Measurements from ENCODE around the gene GPM6B.

Gene GPM6B

DNA sequence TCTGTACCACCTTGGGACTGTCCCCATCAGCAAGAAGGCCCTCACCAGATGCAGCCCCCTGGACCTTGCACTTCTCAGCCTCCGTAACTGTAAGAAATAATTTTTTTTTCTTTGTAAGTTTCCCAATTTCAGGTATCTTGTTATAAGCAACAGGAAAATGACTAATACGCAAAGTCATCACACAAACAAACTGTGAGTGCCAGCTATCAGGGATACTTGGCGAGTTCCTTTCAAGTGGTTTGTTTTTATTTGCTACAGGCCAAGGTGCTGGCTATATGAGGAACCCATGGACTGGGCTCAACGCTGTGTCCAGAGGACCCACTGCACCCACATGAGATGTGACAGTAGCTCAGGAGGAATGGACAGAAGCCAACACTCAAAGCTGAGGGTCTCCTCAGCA is 11.5 kb upstream of the GPM6B start:
- no peak overlapping the region for H3K4me2 ChIP-seq (ENCODE audit: low read length)
- no peaks in the 10 kb centered on the region for H3K9me2 ChIP-seq (replicated peaks; ENCODE audit: control insufficient read depth, low read length)
- H3K4me3 ChIP-seq (ENCODE audit: low read length): no peak overlapping the region
- no peaks in the 10 kb centered on the region for H3K27me3 ChIP-seq (ENCODE audit: control insufficient read depth, low read length)
- TF ChIP-seq EZH2phosphoT487 (IDR thresholded peaks at IDR 0.05; ENCODE audit: borderline replicate concordance, low read length): no peak
- TF ChIP-seq, protein P1, sequence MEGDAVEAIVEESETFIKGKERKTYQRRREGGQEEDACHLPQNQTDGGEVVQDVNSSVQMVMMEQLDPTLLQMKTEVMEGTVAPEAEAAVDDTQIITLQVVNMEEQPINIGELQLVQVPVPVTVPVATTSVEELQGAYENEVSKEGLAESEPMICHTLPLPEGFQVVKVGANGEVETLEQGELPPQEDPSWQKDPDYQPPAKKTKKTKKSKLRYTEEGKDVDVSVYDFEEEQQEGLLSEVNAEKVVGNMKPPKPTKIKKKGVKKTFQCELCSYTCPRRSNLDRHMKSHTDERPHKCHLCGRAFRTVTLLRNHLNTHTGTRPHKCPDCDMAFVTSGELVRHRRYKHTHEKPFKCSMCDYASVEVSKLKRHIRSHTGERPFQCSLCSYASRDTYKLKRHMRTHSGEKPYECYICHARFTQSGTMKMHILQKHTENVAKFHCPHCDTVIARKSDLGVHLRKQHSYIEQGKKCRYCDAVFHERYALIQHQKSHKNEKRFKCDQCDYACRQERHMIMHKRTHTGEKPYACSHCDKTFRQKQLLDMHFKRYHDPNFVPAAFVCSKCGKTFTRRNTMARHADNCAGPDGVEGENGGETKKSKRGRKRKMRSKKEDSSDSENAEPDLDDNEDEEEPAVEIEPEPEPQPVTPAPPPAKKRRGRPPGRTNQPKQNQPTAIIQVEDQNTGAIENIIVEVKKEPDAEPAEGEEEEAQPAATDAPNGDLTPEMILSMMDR (IDR thresholded peaks at IDR 0.05; ENCODE audit: low read depth, low read length, poor library complexity, severe bottlenecking): no peak
- no peaks in the 10 kb centered on the region for H3K79me2 ChIP-seq (ENCODE audit: control insufficient read depth, low read length)
- H3K4me1 ChIP-seq (ENCODE audit: control insufficient read depth, low read length): no peaks in the 10 kb centered on the region
- H3K27ac ChIP-seq (ENCODE audit: low read depth, low read length): no peak overlapping the region
- no peaks in the 10 kb centered on the region for H4K20me1 ChIP-seq (ENCODE audit: control insufficient read depth, insufficient read depth, low read depth, low read length)
- no peaks in the 10 kb centered on the region for H3F3A ChIP-seq (ENCODE audit: control insufficient read depth, insufficient read depth)
- no peaks in the 10 kb centered on the region for H3K36me3 ChIP-seq (ENCODE audit: control insufficient read depth, low read length)
- H3K9me3 ChIP-seq (ENCODE audit: control insufficient read depth, insufficient read depth, low read length): no peaks in the 10 kb centered on the region

GRCh38 chrX:13827298-13828090 is 10.6 kb upstream of the GPM6B start:
- Histone ChIP-seq H3K4me3 (ENCODE audit: low read length) (no peak overlapping the region), H3K4me1 (ENCODE audit: control insufficient read depth, low read length) (no peaks in the 10 kb centered on the region), H3F3A (ENCODE audit: control insufficient read depth, insufficient read depth) (no peaks in the 10 kb centered on the region), H3K36me3 (ENCODE audit: control insufficient read depth, low read length) (no peaks in the 10 kb centered on the region), H3K9me3 (ENCODE audit: control insufficient read depth, insufficient read depth, low read length) (no peaks in the 10 kb centered on the region), H3K27ac (ENCODE audit: low read depth, low read length) (no peak overlapping the region), H3K27me3 (ENCODE audit: control insufficient read depth, low read length) (no peaks in the 10 kb centered on the region), H3K9me2 (replicated peaks; ENCODE audit: control insufficient read depth, low read length) (no peaks in the 10 kb centered on the region), H3K79me2 (ENCODE audit: control insufficient read depth, low read length) (no peaks in the 10 kb centered on the region), H4K20me1 (ENCODE audit: control insufficient read depth, insufficient read depth, low read depth, low read length) (no peaks in the 10 kb centered on the region), H3K4me2 (ENCODE audit: low read length) (no peak overlapping the region)
- TF ChIP-seq EZH2phosphoT487 (IDR thresholded peaks at IDR 0.05; ENCODE audit: borderline replicate concordance, low read length): no peak
- TF ChIP-seq, protein P1 (IDR thresholded peaks at IDR 0.05; ENCODE audit: low read depth, low read length, poor library complexity, severe bottlenecking): no peak

DNA sequence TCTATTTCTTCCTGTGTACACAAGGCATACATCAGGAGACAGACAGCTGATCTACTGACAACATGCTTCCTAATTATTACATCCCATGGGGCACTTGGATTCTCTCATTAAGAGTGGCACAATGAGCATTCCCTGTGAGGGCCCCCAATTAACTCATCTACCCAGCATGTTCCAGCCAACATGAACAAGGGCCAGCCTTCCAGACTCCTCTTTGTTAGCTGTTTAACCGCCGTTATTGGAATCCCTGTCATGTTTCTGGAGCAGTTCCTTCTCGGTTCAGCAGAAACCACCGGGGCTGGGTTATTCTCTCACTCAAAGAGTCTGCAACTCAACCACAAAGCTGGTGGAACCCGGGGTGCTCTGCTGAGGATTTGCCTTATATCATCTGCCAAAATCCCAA is 9.9 kb upstream of the GPM6B start:
- Histone ChIP-seq H3K4me1 (ENCODE audit: control insufficient read depth, low read length) (no peaks in the 10 kb centered on the region), H4K20me1 (ENCODE audit: control insufficient read depth, insufficient read depth, low read depth, low read length) (no peaks in the 10 kb centered on the region), H3K36me3 (ENCODE audit: control insufficient read depth, low read length) (no peaks in the 10 kb centered on the region), H3K79me2 (ENCODE audit: control insufficient read depth, low read length) (no peaks in the 10 kb centered on the region), H3F3A (ENCODE audit: control insufficient read depth, insufficient read depth) (no peaks in the 10 kb centered on the region), H3K27ac (ENCODE audit: low read depth, low read length) (no peak overlapping the region), H3K4me2 (ENCODE audit: low read length) (no peak overlapping the region), H3K4me3 (ENCODE audit: low read length) (no peak overlapping the region), H3K9me2 (replicated peaks; ENCODE audit: control insufficient read depth, low read length) (no peaks in the 10 kb centered on the region), H3K27me3 (ENCODE audit: control insufficient read depth, low read length) (no peaks in the 10 kb centered on the region), H3K9me3 (ENCODE audit: control insufficient read depth, insufficient read depth, low read length) (no peaks in the 10 kb centered on the region)
- TF ChIP-seq, protein P1 (IDR thresholded peaks at IDR 0.05; ENCODE audit: low read depth, low read length, poor library complexity, severe bottlenecking): no peak
- no peak for TF ChIP-seq EZH2phosphoT487 (IDR thresholded peaks at IDR 0.05; ENCODE audit: borderline replicate concordance, low read length)
